ENCODE data around the gene COL5A2.
A peak's percentile ranks its signal among the peaks of the same experiment; 100 is the strongest.

COL5A2 gene

GRCh38 chr2:189179570-189179950, at the start of gene COL5A2:
Gene COL5A2 (minus strand): TSS chr2:189179761. CDS start chr2:189179604, 157 bp downstream.
- H3K9ac ChIP-seq (ENCODE audit: low read length): no peak within 1 kb of the TSS
- no peak for TF ChIP-seq CTCF (IDR thresholded peaks at IDR 0.05; ENCODE audit: low read depth, low read length)
- no peak for TF ChIP-seq EZH2phosphoT487 (IDR thresholded peaks at IDR 0.05; ENCODE audit: low read depth)
- H2AFZ ChIP-seq (ENCODE audit: low read depth, low read length): peak within 1 kb of the TSS; percentile 72; the same call in 1 of the 2 replicates
- no peak within 1 kb of the TSS for H3K27ac ChIP-seq (ENCODE audit: low read length)
- no peaks in the 10 kb centered on the region for H3K9me3 ChIP-seq (ENCODE audit: insufficient read depth, low read length)
- no peaks in the 10 kb centered on the region for H4K20me1 ChIP-seq (ENCODE audit: insufficient read depth, low read length)
- H3K4me1 ChIP-seq (ENCODE audit: low read length): no peaks in the 10 kb centered on the region
- H3K79me2 ChIP-seq (ENCODE audit: low read length): no peaks in the 10 kb centered on the region
- no peaks in the 10 kb centered on the region for H3K36me3 ChIP-seq (replicated peaks; ENCODE audit: low read depth, low read length)
- H3K4me2 ChIP-seq (ENCODE audit: low read length): peak within 1 kb of the TSS; percentile 49
- peaks cover 2% of the 10 kb centered on the region; the same call in 1 of the 2 replicates for H3K27me3 ChIP-seq (ENCODE audit: low read depth, low read length)
- H3K4me3 ChIP-seq (ENCODE audit: low read length): peak within 1 kb of the TSS; percentile 42

- Histone ChIP-seq H3K36me3 (replicated peaks; ENCODE audit: low read depth, low read length) (no peaks in the 10 kb centered on the region), H3K27ac (ENCODE audit: low read length) (no peak overlapping the region), H3K4me2 (ENCODE audit: low read length) (no peak overlapping the region), H4K20me1 (ENCODE audit: insufficient read depth, low read length) (no peaks in the 10 kb centered on the region), H3K27me3 (ENCODE audit: low read depth, low read length) (no peaks in the 10 kb centered on the region), H3K4me3 (ENCODE audit: low read length) (no peak overlapping the region), H3K9ac (ENCODE audit: low read length) (no peak overlapping the region), H2AFZ (ENCODE audit: low read depth, low read length) (no peak overlapping the region), H3K9me3 (ENCODE audit: insufficient read depth, low read length) (no peaks in the 10 kb centered on the region), H3K4me1 (ENCODE audit: low read length) (no peaks in the 10 kb centered on the region), H3K79me2 (ENCODE audit: low read length) (no peaks in the 10 kb centered on the region)
- TF ChIP-seq CTCF (IDR thresholded peaks at IDR 0.05; ENCODE audit: low read depth, low read length): no peak
- no peak for TF ChIP-seq EZH2phosphoT487 (IDR thresholded peaks at IDR 0.05; ENCODE audit: low read depth)
These were observed 46.5 kb upstream of the COL5A2 start for GRCh38 chr2:189226017-189226416.

GRCh38 chr2:189225032-189225431, 45.5 kb upstream of the COL5A2 start:
- Histone ChIP-seq H4K20me1 (ENCODE audit: insufficient read depth, low read length) (no peaks in the 10 kb centered on the region), H3K4me1 (ENCODE audit: low read length) (no peaks in the 10 kb centered on the region), H3K27ac (ENCODE audit: low read length) (no peak overlapping the region), H3K4me2 (ENCODE audit: low read length) (no peak overlapping the region), H3K9me3 (ENCODE audit: insufficient read depth, low read length) (no peaks in the 10 kb centered on the region), H3K79me2 (ENCODE audit: low read length) (no peaks in the 10 kb centered on the region), H3K4me3 (ENCODE audit: low read length) (no peak overlapping the region), H3K9ac (ENCODE audit: low read length) (no peak overlapping the region), H3K27me3 (ENCODE audit: low read depth, low read length) (no peaks in the 10 kb centered on the region), H2AFZ (ENCODE audit: low read depth, low read length) (no peak overlapping the region), H3K36me3 (replicated peaks; ENCODE audit: low read depth, low read length) (no peaks in the 10 kb centered on the region)
- no peak for TF ChIP-seq CTCF (IDR thresholded peaks at IDR 0.05; ENCODE audit: low read depth, low read length)
- TF ChIP-seq EZH2phosphoT487 (IDR thresholded peaks at IDR 0.05; ENCODE audit: low read depth): no peak

- Histone ChIP-seq H3K27ac (ENCODE audit: low read length) (no peak overlapping the region), H3K9me3 (ENCODE audit: insufficient read depth, low read length) (no peaks in the 10 kb centered on the region), H4K20me1 (ENCODE audit: insufficient read depth, low read length) (no peaks in the 10 kb centered on the region), H3K27me3 (ENCODE audit: low read depth, low read length) (no peaks in the 10 kb centered on the region), H3K79me2 (ENCODE audit: low read length) (no peaks in the 10 kb centered on the region), H2AFZ (ENCODE audit: low read depth, low read length) (no peak overlapping the region), H3K4me2 (ENCODE audit: low read length) (no peak overlapping the region), H3K36me3 (replicated peaks; ENCODE audit: low read depth, low read length) (no peaks in the 10 kb centered on the region), H3K4me3 (ENCODE audit: low read length) (no peak overlapping the region), H3K4me1 (ENCODE audit: low read length) (0 out of 2 replicates have a peak, but pooled peaks cover 4% of the 10 kb centered on the region), H3K9ac (ENCODE audit: low read length) (no peak overlapping the region)
- TF ChIP-seq CTCF (IDR thresholded peaks at IDR 0.05; ENCODE audit: low read depth, low read length): no peak
- TF ChIP-seq EZH2phosphoT487 (IDR thresholded peaks at IDR 0.05; ENCODE audit: low read depth): no peak
These were observed 43.0 kb upstream of the COL5A2 start for GRCh38 chr2:189222468-189223105.
